NB4 (cell line): ENCODE data around the gene PABPN1L.

ENCODE experiments used
- DNase-seq: peaks from one replicate; pipeline ENCODE4 v3.0.0; 2010; ENCODE audit warnings: low read depth
- H3K4me3 ChIP-seq: one replicate; pipeline ENCODE4 v1.5.1; 2011; ENCODE audit warnings: mild to moderate bottlenecking, low read depth, low read length, moderate library complexity
- CTCF ChIP-seq: IDR thresholded peaks from one replicate; pipeline ENCODE4 v1.5.1; 2012; ENCODE audit warnings: low read depth, low read length
- MYC ChIP-seq: IDR thresholded peaks from 2 replicates; pipeline ENCODE4 v1.6.1; 2011; ENCODE audit warnings: low read depth, low read length
- POLR2A ChIP-seq: IDR thresholded peaks from 2 replicates; pipeline ENCODE4 v1.6.1; 2011; ENCODE audit warnings: mild to moderate bottlenecking; ENCODE audit not compliant: insufficient read length; ENCODE audit errors: extremely low read depth
- TF ChIP-seq, protein P1 (sequence below): IDR thresholded peaks from 2 replicates; pipeline ENCODE4 v1.6.1; 2011; ENCODE audit warnings: low read depth, low read length

The PABPN1L gene

GRCh38 chr16:88878967-88879787 is 12.7 kb upstream of the PABPN1L start:
- TF ChIP-seq MYC (no peak), POLR2A (no peak), CTCF (no peak)
- TF ChIP-seq, protein P1, sequence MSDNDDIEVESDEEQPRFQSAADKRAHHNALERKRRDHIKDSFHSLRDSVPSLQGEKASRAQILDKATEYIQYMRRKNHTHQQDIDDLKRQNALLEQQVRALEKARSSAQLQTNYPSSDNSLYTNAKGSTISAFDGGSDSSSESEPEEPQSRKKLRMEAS: no peak
- no peak overlapping the region for H3K4me3 ChIP-seq
- DNase-seq: no peak

DNA sequence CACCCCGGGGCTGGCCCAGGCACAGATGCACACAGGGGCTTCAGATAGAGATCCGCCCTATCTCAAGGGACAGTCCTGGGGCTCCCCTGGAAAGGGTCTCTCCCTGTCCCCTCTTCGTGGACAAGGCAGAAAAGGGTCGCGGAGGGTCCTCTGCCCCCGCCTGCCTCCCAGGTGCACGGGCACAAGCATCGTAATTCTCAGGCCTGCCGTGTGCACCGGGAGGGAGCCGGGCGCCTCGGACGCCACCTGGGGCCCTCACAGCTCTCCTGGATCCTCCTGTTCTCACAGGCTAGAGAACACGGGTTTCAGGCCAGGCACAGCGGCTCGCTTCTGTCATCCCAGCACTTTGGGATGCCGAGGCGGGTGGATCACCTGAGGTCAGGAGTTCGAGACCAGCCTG is 11.9 kb upstream of the PABPN1L start:
- DNase-seq: no peak
- H3K4me3 ChIP-seq: no peak overlapping the region
- TF ChIP-seq MYC (no peak), POLR2A (no peak), CTCF (no peak)
- TF ChIP-seq, protein P1: no peak

GRCh38 chr16:88877564-88878289 is 11.3 kb upstream of the PABPN1L start:
- no peak for DNase-seq
- H3K4me3 ChIP-seq: no peak overlapping the region
- TF ChIP-seq MYC (no peak), CTCF (no peak), POLR2A (no peak)
- TF ChIP-seq, protein P1: no peak

GRCh38 chr16:88876942-88877526 is 10.6 kb upstream of the PABPN1L start:
- no peak overlapping the region for H3K4me3 ChIP-seq
- TF ChIP-seq MYC (no peak), POLR2A (no peak), CTCF (no peak)
- TF ChIP-seq, protein P1: no peak
- no peak for DNase-seq

DNA sequence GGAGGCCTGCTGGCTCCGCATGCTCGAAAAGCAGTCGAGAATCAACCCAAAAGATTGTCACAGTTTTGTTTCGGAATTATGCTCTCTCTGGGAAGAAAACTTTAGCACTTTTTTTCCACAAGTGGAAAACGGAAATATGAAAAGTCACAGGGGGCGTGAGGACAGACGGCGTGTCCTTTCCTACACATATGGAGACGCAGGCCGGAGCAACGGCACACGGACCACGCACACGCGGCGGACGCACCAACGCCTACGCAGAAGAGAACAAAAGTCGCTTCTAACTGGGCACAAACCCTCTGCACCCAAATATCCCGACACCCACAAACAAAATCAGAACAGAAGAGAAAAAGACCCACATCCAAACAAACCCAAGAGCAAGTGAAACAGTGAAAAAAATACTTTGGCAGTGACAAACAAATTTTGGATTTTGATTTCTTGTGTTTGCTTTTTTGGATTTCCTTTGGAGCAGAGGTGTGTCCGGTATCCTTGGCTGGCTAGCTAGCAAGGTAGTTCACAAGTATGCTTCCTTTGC is 9.3 kb upstream of the PABPN1L start:
- DNase-seq: no peak
- TF ChIP-seq CTCF: no peak
- no peak for TF ChIP-seq MYC
- TF ChIP-seq, protein P1: no peak
- no peak for TF ChIP-seq POLR2A
- no peak overlapping the region for H3K4me3 ChIP-seq
